Neural progenitor cell (in vitro differentiated cells): Measurements from ENCODE around the gene TSPYL2.

Experiments
- EZH2 ChIP-seq: fragments of 200-600 bp; sonication (generic); IDR thresholded peaks from 2 replicates; pipeline ENCODE4 v1.6.1; 2017; ENCODE audit warnings: antibody characterized with exemption, mild to moderate bottlenecking, moderate library complexity
- EZH2phosphoT487 ChIP-seq: fragments of 200-600 bp; sonication (generic); IDR thresholded peaks from 2 replicates; pipeline ENCODE4 v1.6.1; 2017; ENCODE audit warnings: antibody characterized with exemption
- TF ChIP-seq, protein P1 (sequence below): fragments of 200-600 bp; sonication (generic); IDR thresholded peaks from 2 replicates; pipeline ENCODE4 v1.5.1; 2017; ENCODE audit warnings: antibody characterized with exemption, mild to moderate bottlenecking

DNA sequence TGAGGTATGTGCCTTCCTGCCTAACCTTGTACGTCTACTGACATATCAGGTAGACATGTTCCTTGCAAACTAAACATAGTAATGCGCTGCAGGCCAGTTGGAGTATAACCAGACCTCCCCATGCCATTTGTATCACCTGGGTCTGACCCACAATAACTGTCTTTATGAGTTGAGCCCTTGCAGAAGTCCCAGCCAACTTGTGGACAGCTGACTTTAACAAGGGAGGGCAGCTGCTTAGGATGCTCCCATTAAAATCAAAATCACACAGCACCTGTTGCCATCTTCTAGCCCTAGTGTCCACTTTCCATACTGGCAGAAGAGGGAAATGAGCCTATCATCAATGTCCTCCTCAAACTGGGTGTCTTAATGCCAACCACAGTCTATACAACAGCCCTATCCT is 53.4 kb downstream of the TSPYL2 start:
- TF ChIP-seq, protein P1, sequence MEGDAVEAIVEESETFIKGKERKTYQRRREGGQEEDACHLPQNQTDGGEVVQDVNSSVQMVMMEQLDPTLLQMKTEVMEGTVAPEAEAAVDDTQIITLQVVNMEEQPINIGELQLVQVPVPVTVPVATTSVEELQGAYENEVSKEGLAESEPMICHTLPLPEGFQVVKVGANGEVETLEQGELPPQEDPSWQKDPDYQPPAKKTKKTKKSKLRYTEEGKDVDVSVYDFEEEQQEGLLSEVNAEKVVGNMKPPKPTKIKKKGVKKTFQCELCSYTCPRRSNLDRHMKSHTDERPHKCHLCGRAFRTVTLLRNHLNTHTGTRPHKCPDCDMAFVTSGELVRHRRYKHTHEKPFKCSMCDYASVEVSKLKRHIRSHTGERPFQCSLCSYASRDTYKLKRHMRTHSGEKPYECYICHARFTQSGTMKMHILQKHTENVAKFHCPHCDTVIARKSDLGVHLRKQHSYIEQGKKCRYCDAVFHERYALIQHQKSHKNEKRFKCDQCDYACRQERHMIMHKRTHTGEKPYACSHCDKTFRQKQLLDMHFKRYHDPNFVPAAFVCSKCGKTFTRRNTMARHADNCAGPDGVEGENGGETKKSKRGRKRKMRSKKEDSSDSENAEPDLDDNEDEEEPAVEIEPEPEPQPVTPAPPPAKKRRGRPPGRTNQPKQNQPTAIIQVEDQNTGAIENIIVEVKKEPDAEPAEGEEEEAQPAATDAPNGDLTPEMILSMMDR, result no peak
- TF ChIP-seq EZH2 (no peak), EZH2phosphoT487 (no peak)
